ENCODE data around the gene SMIM44.

Gene SMIM44

DNA sequence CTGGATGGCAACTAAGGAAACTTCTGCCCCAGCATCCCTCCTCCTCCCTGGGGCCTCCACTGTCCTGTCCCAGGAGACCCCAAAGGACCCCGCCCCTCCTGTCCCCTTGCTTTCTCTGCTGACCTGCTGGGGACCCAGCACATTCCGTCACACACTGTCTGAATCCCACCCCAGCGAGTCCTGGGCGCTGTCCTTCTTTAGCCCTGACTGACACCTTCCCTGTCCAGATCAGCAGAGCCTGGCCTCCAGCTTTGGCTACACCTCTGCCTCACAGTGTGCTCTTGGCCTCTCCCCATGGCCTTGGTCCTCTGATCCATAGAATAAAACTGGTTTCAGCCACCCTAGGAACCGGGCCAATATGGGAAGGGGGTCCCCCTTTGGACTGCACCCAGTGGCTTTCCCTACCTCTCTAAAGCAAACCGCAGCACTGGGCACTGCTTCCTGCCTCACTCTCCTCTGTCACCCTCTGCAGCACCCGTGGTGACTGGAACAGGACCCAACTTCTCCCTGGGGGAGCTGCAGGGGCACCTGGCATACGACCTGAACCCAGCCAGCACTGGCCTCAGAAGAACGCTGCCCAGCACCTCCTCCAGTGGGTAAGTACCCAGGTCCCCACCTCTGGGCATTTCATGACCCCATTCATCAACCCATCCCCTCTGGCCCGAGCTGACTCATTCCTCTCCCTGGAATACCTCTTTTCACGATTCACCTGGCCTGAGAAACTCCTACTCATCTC is 49.3 kb downstream of the SMIM44 start:
- DNase-seq, result no peak

DNA sequence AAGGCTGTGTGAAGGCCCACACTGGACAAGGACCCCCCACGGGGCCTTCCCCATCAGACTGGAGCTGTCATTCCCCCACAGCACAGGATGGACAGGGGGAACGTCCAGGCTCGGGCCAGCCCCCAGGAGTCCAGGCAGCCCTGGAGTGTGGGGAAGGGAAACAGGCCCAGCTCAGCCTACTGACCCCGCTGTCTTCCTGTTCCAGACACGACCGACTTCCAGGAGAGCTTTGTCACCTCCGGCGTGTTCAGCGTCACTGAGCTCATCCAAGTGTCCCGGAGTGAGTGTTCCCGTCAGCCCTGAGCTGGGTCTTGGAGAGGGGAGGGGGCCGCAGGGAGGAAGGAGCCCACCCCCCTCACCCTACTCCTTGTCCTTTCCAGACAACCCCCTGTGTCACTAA is 49.9 kb downstream of the SMIM44 start:
- DNase-seq, result no peak
